Cerebellar cortex (tissue), 1 donor: ENCODE measurements around the gene NGEF.
"Not testable (repeated sequence)": the region's sequence is repeated elsewhere in the genome, so short reads cannot be mapped to it uniquely, and the experiment has no call there.

ENCODE experiments used
- DNase-seq: peaks from one replicate; pipeline ENCODE4 v3.0.0-alpha.2; 2015; ENCODE audit warnings: low spot score

The NGEF gene, protein sequence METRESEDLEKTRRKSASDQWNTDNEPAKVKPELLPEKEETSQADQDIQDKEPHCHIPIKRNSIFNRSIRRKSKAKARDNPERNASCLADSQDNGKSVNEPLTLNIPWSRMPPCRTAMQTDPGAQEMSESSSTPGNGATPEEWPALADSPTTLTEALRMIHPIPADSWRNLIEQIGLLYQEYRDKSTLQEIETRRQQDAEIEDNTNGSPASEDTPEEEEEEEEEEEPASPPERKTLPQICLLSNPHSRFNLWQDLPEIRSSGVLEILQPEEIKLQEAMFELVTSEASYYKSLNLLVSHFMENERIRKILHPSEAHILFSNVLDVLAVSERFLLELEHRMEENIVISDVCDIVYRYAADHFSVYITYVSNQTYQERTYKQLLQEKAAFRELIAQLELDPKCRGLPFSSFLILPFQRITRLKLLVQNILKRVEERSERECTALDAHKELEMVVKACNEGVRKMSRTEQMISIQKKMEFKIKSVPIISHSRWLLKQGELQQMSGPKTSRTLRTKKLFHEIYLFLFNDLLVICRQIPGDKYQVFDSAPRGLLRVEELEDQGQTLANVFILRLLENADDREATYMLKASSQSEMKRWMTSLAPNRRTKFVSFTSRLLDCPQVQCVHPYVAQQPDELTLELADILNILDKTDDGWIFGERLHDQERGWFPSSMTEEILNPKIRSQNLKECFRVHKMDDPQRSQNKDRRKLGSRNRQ

DNA sequence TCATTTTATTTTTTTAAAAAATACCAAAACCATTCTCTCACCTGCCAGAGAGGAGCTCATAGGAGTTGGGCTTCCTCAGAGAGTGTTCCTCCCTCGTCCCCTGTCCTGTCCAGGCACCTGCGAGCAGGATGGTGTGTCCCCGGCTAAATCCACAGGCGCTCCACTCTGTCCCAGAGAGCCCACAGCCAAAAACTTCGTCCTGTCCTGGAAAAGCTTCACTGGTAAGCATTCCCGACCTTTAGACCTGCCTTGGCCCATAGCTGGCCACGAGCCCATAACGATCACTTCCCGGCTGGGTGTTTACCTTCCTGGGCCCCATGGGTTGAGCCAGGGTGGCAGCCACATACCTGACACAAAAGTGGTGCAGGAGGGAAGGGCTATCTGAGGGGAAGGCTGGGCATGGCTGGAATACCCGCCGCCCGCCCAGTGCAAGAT is at the start of gene NGEF:
Gene NGEF, minus strand, starts transcription at position 230 of the 435 bp plus-strand sequence. CDS start 38,366 bp downstream, outside the sequence.
- DNase-seq = no peak

DNA sequence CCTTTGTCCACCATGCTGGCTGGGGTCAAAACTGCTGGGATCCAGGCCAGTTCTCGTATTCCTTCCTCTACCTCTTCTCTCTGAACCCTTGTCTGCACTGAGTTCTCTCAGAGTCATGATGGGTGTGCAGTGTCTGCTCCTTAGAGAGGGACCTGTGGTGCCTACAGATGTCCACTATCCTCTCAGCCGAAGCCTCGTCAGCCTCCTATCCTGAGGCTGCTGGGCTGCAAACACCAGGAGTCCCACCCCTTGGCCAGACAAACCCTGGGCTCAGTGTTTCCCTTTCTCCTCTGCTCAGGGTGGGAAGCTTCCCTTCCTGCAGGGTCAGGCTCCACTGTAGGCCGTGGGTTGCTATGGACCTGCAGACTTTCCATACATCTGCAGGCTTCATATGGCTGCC is 49.4 kb upstream of the NGEF start:
- no peak for DNase-seq

DNA sequence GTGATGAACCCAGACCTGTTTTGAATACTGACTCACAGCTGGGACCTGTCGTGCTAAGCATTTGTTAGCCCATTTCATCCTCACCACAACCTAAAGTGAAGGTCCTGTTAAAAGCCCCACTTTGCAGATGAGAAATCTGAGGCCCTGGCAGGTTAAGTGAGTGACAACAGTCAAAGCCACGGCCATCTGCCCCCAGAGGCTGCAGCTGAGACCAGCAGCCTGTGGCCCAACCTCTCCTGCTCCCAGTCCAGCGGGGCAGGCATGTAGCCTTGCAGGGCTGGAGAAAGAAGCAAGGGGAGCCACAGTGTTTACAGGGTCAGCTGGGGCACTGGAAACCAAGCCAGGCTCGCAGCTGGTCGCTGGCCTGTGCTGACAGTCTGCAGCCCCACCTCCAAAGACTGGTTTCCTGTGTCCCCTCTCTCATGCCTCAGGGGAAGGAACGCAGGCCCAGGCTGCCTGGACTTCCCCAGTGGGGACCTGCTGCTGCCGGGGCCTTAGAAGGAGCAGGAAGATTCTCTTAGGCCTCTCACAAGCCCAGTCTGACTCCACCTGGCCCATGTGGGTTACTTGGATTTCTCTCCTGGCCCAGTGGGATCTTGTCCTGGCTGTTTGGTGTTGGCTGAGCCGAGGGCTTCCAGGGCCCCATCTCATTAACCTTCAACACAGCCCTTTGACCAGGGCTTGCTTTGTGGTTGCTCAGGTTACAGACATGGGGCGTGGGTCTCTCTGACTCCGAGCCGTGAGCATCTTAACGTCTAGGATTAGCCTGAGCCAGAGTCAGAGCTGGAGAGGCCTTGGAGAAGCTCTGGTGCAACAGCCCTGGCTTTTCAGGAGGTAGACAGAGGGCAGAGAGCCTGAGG is 48.8 kb upstream of the NGEF start:
- DNase-seq = no peak

DNA sequence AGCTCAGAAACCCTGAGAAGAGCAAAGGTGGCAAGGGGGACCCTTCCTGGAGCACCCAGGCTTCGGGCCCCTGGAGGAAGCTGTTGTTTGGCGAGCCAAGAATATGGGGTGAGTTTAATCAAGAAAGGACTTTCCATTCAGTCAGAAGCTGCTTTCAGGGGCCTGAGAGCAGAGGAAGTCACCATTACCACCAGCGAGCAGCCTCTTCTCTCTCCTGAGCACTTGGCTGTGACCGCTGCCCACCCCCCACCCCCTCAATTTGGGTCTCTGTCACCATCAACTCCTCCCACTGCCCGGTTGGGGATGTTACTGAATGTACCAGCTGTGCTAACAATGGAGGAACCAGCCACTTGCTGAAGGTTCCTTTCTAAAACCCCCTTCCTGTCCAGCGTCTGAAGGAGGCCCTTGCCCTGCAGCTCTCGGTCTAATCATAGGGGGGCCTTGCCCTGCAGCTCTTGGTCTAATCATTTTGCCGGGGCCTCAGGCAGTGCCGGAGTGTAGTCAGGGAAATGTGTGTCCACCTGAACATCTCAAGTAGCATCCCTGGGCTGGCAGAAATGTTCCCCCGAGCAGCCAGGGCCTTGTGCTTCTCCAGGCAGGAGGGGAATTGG is 48.0 kb upstream of the NGEF start:
- no peak for DNase-seq

DNA sequence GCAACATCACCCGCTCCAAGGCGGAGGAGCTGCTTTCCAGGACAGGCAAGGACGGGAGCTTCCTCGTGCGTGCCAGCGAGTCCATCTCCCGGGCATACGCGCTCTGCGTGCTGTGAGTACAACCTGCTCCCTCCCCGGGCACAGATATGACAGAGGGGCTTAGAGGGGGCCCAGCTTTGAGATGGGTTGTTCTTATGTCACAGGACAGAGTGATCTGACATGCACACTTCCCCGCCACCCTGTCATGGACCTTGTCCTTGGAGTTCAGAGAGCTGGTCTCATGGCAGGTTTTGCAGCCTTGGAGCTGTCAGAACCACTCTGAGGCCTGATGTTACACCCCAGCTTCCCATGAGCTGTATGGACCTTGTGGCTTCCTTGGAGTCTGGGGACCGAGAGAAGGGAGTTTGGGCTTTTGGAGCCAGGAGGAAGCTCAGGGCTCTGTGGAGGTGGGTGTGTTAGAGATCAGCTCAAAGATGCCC is 47.5 kb upstream of the NGEF start:
- DNase-seq = no peak

DNA sequence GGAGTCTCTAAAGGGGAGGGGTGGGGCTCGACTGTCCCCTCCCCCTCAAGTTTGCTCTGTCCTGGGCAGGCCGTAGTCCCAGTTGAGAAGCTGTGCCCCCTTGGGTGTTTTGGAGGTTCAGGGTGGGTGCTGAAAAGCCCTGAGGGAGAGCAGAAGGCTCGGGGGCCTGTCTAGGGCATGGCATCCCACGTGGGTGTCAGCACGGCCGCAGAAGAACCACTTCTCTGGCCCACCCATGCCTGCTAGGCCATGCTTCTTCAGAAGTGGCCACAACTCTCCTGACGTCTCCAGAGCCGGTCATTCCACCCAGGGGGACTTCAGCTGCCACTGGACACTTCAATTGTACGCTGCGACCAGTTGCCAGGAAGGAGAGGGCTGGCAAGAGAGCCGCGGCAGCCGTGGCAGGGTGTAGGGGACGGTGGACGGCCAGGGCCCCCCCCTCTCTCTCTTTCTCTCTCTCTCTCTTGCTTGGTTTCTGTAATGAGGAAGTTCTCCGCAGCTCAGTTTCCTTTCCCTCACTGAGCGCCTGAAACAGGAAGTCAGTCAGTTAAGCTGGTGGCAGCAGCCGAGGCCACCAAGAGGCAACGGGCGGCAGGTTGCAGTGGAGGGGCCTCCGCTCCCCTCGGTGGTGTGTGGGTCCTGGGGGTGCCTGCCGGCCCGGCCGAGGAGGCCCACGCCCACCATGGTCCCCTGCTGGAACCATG is 46.9 kb upstream of the NGEF start, which contains the start of gene INPP5D:
Gene INPP5D, plus strand, starts transcription at position 546 of the 704 bp plus-strand sequence. Its CDS starts 137 bp downstream, at position 683.
- DNase-seq = no peak

DNA sequence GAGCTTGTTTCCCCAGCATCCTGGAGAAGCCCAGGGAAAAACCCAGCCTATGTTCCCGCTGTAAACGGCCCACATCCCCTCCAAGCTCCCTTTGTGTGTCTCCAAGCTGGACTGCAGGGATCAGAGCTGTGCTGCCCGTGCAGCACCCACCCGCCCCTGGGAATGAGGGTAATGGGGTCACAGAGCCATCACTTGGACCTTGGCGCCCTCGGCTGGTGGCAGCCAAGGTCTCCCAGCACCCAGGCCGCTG is 46.4 kb upstream of the NGEF start:
- DNase-seq = no peak

DNA sequence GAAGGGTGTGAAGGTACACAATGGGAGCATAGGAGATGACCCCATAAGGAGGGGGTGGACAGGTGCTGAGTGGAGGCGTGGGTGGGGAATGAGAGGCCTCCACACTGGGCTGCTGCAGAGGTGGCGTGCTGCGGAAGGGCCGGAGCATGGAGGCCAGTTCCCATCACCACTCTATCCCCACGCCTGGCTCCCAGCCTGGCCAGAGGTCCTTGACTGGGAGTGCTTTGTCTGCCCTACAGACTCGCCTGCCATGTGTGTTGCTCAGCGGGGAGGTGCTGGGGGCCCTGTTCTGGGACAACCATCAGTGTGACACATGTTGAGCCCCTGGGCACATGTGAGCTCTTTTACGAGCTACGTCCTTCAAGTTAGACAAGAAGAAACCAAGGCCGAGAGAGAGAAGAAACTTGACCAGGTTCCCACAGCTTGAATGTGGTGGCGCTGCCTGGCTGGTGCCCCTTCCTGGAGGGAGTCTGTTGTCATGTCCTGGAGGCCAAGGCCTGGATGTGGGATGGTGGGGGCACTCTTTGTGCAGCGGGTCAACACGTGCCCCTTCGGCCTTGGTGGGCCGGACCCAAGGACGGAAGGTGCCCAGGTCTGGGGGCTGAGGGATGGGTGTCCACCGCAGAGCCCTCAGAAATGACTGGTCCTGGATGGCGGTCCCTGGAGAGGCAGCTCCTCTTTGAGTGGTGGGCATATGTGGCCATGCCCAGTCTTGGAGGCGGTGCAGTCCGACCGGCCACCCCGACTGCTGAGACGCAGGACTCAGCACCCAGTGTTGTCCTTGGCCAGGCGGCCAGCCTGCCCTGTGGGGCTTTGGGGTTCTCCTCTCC is 45.9 kb upstream of the NGEF start:
- no peak for DNase-seq

DNA sequence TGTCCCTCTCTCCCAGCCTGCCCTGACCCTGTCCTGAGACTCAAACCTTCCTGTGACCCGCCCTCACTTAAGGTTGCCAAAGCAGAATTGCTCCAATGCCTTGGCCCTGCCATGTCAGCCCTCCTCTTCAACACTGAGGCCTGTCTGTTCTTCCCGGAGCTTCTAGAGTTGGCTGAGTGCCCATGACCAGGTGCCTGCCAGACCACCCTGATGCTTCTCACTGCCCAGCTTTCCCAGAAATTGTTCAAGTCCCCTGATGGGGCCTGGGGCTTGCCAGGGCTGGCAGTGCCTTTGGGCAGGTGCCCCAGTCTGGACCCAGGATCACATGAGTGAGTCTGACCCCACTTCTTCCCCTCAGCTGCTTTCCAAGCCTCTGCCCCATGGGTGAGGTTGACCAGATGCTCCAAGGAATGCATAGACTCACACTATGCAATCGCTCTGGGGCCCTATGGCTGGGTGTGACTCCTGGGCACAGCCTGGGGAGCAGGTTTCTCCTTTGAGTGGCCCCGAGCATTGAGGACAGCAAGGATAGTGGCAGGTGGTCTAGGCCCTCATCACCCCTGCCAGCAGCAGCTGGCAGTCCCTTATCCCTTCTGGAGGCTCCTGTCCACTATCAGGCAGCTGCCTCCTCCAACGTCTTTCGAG is 44.0 kb upstream of the NGEF start:
- no peak for DNase-seq

DNA sequence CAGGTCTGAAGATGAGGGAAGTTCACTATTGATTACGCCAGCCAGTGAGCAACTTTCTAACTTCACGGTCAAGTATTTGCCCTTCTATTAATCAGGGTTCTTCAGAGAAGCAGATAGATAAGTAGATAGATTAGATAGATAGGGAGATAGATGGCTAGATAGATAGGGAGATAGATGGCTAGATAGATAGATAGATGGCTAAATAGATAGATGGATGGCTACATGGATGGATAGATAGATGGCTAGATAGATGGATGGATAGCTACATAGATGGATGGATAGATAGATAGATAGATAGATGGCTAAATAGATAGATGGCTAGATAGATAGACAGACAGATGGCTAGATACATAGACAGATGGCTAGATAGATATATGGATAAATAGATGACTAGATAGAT is 42.3 kb upstream of the NGEF start:
- no peak for DNase-seq

DNA sequence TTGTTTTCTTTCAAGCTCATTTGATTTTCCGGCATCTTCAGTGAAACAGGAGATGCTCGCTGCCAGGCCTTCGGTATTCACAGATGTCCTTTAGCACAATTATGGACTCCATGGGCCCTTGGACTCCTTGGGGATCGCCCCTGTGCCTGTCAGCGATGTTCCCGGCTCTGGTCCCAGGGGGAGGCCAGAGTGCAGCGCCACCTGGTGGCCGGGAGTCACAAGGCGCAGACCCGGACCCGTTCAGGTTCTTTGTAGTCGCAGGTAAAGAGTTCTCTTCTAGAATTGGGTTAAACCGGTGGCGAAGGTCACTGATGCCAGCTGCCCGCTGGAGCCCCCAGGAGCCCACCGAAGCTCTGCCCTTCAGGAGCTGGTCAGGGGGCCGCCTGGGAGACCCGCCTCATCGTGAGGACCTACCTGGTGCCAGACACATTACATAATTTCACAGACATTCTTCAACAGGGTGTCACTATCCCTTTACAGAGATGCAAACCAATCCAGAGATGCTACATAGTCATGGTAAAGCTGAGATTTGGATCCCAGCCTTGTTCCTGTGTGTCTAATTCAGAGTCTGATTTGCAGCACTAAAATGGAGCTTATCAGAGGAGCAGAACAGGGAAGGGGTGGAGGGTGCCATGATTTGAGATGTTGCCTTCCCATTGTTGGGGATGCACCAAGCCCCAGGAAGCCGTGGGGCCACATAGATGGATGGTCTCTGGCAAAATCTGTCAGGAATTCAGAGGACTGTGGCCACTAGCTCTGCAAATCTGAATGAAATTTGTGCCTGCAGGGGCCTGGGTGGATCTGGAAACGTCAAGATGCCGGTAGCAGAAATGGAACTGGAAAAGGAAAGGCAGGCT is 41.1 kb upstream of the NGEF start:
- DNase-seq = peak; percentile 14

DNA sequence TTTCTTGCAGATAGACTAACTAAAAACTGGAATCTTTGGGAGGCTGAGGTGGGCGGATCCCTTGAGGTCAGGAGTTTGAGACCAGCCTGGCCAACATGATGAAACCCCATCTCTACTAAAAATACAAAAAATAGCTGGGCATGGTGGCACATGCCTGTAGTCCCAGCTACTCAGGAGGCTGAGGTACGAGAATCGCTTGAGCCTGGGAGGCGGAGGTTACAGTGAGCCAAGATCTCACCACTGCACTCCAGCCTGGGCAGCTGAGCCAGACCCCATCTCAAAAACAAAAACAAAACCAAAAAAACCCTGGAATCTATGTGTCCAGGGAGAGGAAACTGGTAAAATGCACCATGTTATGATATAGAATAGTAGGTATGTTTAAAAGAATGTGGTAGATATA is 39.5 kb upstream of the NGEF start:
- not testable (repeated sequence) for DNase-seq

DNA sequence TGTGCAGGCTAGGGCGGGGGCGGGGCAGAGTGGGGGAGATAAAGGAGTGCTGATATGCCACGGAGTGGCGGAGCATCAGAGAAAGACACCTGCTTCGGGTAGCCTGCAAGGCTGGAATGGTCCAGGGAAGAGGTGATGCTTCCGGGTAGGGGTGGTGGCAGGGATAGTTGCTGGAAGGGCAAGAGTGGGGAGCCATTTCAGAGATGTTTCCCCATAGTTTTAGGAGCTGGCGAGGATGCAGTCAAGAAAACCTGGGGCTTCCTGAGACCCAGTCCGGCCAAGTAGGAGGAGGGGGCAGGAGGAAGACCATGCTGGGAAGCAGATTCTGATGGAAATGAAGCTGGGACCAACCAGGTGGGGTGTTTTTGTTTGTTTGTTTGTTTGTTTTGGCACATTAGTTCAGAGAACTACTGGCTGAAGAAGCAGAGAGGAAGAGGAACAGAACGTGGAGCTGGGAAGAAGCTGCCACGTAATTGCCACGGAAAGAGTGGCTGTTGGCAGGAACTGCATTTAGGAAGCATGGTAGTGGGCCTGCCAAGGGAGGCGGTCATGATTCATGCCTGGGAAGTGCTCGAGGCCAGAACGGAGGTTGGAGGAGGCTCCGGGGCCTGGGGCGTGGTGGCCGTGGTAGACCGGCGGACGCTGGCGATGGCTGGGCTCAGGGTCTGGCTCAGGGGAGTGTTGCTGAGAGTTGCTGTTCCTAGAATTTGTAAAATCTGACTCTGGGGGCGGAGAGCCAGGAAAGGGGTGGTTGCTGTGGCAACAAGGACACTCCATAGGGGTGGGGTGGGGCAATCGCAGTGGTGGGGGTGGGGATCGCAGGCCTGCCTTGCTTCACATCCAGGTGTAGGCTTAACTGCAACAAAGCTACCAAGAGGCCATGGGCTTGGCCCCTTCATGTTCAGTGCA is 38.4 kb upstream of the NGEF start:
- no peak for DNase-seq

DNA sequence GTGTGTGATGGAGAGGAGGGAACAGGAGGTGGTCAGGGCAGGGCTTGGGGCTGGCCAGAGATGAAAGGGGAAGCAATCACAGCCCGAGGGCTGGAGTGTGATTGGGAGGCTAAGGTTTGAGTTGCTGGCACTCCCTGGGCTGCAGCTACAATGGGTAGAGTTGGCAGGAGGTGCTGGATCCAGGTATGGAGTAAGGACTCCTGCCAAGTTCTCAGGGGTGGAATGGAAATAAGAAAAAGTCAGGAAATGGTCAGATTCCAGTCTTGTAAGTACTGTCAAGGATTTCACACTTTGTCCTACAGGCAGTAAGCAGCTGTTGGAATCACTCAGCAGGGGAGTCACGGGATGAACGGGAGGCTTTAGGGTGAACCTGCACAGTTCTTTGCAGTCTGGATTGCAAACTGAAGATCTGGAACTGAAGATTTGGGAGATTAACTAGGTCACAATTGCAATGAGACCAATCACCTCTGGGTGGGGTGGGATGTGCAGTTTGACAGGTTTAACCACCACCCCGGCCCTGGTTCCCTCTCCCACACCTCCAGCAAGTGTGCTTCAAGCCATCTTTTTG is 36.2 kb upstream of the NGEF start:
- DNase-seq = no peak

DNA sequence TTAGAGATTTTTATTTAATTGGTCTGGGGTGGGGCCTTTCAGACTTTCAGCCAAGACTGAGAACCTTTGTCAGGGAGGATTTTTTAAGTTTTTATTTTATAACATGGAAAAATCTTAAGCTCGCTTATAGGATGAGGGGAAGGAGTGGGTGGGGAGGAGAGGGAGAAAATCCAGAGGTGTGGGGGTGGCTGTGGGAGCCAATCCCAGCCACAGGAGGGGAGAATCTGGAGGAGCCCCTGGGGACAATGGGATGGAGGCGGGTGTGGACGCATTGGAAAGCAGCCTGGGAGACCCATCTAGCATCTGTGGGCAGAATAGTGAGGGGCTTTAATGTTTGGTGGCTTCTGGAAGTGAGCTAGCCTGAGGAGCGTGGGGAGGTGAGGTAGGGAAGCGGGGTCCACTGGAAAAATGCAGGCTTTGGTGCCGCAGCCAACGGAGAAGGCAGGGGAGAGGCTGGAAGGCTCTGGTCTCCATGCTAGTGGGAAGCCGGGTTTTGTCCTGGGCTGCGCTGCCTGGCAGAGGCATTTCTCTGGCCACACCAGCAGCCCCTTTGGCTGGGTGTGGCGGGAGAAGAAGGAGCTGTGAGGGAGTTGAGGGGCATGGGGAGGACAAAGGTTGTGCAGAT is 35.6 kb upstream of the NGEF start:
- no peak for DNase-seq

DNA sequence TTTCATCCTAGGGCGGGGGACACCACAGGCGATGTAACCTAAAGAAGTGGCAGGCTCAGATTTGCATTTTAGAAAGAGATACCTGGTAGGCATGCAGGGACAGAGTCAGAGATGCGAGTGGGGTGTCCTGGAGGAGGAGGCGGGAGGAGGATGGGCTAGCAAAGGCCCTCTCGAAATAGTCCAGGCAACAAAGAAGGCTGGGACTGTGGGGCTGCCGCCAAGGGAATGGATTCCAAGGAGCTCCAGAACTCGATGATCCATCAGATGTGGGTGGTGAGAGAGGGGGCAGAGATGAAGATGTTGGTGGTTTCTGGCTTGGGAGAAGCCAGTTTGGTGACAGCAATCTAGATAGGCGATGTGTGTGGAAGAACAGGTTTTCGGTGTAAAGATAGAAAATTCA is 34.6 kb upstream of the NGEF start:
- no peak for DNase-seq

DNA sequence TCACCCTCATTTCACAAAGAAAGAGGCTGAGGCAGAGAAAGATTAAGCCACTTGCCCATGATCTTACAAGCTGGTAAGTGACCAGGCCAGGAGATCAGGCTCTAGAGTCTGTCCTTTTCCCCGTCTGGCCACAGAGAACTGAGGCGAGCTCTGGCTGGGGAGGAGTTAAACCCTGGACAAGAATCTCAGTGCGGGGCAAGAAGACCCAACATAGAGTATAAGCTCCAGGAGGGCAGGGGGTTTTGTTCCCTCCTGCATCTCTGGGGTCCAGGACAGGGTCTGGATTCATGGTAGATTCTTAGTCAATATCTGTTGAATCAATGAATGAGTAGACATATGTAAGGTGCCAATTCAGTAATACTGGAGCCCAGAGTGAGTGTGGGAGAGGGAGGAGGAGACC is 34.1 kb upstream of the NGEF start:
- no peak for DNase-seq
